Small intestine (tissue), 7 donors: Measurements from ENCODE around the gene DNAH9. TPM values are rescaled to one million over a fixed set of nuclear protein-coding genes. Genes with fewer than 3 reads are reported as not detected.
A peak's percentile ranks its signal among the peaks of the same experiment; 100 is the strongest.

Experiments used
- DNase-seq, 2 donors: peaks; one replicate each; pipeline versions ENCODE4 v3.0.0 to v3.0.0-alpha.2; 2013
- FAIRE-seq: peaks from 2 replicates; lab custom pipeline; 2012; peaks lifted over from hg19 to GRCh38; lab: Jason Lieb, UNC
- H3K27ac ChIP-seq, 3 donors: one replicate each; pipeline ENCODE4 v1.5.1; 2013; ENCODE audit warnings: low read length in 2 of 3, mild to moderate bottlenecking in 2 of 3, control low read depth in 1 of 3, inconsistent platforms in 1 of 3, low read depth in 1 of 3, moderate library complexity in 1 of 3
- H3K27me3 ChIP-seq, 3 donors: one replicate each; pipeline ENCODE4 v1.6.1; 2013; ENCODE audit warnings: low read length in 3 of 3, inconsistent platforms in 1 of 3; ENCODE audit not compliant: control insufficient read depth in 3 of 3, insufficient read depth in 3 of 3
- H3K36me3 ChIP-seq, 3 donors: one replicate each; pipeline ENCODE4 v1.6.1; 2013; ENCODE audit warnings: low read length in 3 of 3, inconsistent platforms in 1 of 3, low read depth in 1 of 3, mild to moderate bottlenecking in 1 of 3, moderate library complexity in 1 of 3; ENCODE audit not compliant: control insufficient read depth in 3 of 3, insufficient read depth in 2 of 3
- H3K4me1 ChIP-seq, 3 donors: one replicate each; pipeline ENCODE4 v1.6.1; 2013; ENCODE audit warnings: low read length in 2 of 3, inconsistent platforms in 1 of 3, low read depth in 1 of 3, mild to moderate bottlenecking in 1 of 3, moderate library complexity in 1 of 3; ENCODE audit not compliant: control insufficient read depth in 3 of 3, insufficient read depth in 2 of 3
- H3K4me3 ChIP-seq, 3 donors: one replicate each; pipeline ENCODE4 v1.5.1; 2013; ENCODE audit warnings: low read length in 3 of 3, control low read depth in 1 of 3, inconsistent platforms in 1 of 3, low read depth in 1 of 3, mild to moderate bottlenecking in 1 of 3, moderate library complexity in 1 of 3
- H3K9me3 ChIP-seq, 2 donors: one replicate each; pipeline ENCODE4 v1.6.1; 2013; ENCODE audit warnings: low read depth in 1 of 2, low read length in 1 of 2; ENCODE audit not compliant: control insufficient read depth in 2 of 2, insufficient read depth in 1 of 2
- WGBS, 3 donors: extraction: QIAGEN DNeasy Blood & Tissue Kit; methylation state at CpG; one replicate each; pipeline ENCODE4 v1.1.7; 2013; 5-methylcytosine and 5-hydroxymethylcytosine counted together
- polyA plus RNA-seq, 4 donors: library from polyadenylated mRNA; stranded (reverse) in 3 of 4; unstranded in 1 of 4; fragments of 200-250 nt in 3 of 4; fragments of 120-200 nt in 1 of 4; gene quantifications; one replicate each; pipeline versions ENCODE4 v1.2.1 to v1.2.3, GENCODE V29; 2013
- donor health status: healthy with polysubstance abuse.
- donor health status: control.
- donor health status: control.
- donor health status: Bipolar disorder and iron deficiency.
- donor health status: healthy.

Gene DNAH9
- polyA plus RNA-seq, 4 donors = 0.07 to 0.24 TPM; not detected in 2

GRCh38 chr17:11580677-11581076, 17.6 kb upstream of the DNAH9 start:
- H3K9me3 ChIP-seq = peaks cover 0 to 10% of the 10 kb centered on the region in 2 donors
- no peak for DNase-seq
- FAIRE-seq = no peak
- H3K27me3 ChIP-seq = no peaks in the 10 kb centered on the region
- H3K36me3 ChIP-seq = no peaks in the 10 kb centered on the region
- 85 to 90% (median 87%) methylated on average over 3 of the region's 3 CpGs for WGBS, 3 donors
- no peak overlapping the region for H3K4me3 ChIP-seq
- no peaks in the 10 kb centered on the region for H3K4me1 ChIP-seq
- no peak overlapping the region for H3K27ac ChIP-seq

DNA sequence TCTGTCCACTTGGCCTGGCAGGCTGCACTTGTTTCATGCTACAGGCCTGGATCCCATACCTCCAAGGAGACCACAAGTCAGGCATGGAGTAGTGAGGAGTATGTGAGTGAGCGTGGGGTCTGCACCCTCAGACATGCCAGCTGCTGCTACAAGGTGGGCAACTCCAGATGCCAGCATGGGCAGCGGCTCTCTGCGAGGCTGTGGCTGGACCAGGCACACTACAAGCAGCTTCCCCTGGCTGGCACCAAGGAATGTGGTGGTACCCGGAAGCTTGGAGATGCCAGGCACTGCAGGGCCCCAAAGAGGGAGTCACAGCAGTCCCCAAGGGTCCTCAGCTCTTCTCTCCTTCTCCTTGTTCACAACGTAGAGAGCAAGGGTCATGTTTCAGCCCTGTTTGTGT, 16.1 kb upstream of the DNAH9 start:
- FAIRE-seq (no peak), DNase-seq (no peak)
- Histone ChIP-seq H3K27me3 (no peaks in the 10 kb centered on the region), H3K4me3 (no peak overlapping the region), H3K9me3 (peaks cover 0 to 10% of the 10 kb centered on the region in 2 donors), H3K36me3 (no peaks in the 10 kb centered on the region), H3K27ac (no peak overlapping the region), H3K4me1 (no peaks in the 10 kb centered on the region)
- WGBS, 3 donors = 70 to 82% (median 82%) methylated on average over 5 of the region's 5 CpGs

DNA sequence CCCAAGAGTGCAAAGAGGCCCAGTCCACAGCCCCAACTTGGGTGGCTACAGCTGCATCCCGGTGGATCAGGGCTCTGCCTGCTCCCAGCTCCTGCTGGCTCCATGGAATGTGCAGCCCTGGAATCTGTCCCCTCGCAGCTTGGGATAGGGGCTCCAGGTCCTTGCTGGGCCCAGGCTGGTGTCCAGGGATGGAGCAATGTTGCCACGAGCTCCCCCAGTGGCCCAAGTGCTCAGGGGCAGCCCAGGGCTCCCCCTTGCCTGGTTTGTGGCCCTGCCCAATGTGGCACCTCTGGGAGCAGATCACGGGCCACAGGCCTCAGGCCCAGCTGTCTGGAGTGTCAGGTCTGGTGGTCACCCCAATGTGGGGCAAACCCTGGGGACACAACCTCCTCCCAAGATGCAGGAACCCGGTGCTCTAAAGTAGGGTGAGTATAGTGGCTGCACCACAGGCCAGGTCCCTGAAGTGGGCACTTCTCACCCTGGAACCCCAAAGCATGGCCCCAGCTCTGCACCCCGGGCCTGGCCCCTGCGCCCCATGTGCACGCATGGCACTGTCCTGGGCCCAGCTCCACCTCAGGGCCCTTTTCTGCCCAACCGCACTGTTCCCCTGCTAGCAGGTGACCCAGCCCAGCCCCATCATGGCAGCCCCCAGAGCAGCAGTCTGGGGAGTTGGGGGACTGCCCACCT, 14.8 kb upstream of the DNAH9 start:
- no peak for DNase-seq
- Histone ChIP-seq H3K9me3 (peaks cover 0 to 10% of the 10 kb centered on the region in 2 donors), H3K27ac (no peak overlapping the region), H3K27me3 (no peaks in the 10 kb centered on the region), H3K4me3 (no peak overlapping the region), H3K4me1 (no peaks in the 10 kb centered on the region), H3K36me3 (no peaks in the 10 kb centered on the region)
- no peak for FAIRE-seq
- WGBS, 3 donors = 80 to 86% (median 81%) methylated on average over 8 to 9 of the region's 9 CpGs

DNA sequence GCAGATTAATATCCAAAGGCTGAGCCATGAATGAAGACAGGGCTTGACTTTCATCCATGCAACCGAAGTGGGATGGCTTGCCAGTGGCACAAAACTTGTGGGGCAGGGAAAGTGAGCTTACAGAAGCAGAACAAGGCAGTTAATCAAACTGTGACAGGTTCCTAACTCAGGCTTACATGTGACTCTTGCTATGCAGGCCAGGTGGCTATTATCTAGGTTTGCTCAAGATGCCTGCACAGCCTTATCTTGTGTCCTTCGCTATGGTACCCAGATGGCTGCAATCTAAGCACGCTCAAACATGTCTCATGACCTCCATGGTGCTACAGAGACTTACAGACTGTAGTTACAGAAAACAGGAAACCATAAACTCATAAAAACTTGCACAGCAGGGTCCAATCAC, 8.6 kb upstream of the DNAH9 start:
- Histone ChIP-seq H3K27ac (no peak overlapping the region), H3K4me1 (no peaks in the 10 kb centered on the region), H3K36me3 (no peaks in the 10 kb centered on the region), H3K4me3 (no peak overlapping the region), H3K27me3 (no peaks in the 10 kb centered on the region), H3K9me3 (no peaks in the 10 kb centered on the region)
- DNase-seq (peak; percentile 3 to 23), FAIRE-seq (no peak)
- 19 to 46% (median 36%) methylated on average over 3 of the region's 3 CpGs for WGBS, 3 donors

DNA sequence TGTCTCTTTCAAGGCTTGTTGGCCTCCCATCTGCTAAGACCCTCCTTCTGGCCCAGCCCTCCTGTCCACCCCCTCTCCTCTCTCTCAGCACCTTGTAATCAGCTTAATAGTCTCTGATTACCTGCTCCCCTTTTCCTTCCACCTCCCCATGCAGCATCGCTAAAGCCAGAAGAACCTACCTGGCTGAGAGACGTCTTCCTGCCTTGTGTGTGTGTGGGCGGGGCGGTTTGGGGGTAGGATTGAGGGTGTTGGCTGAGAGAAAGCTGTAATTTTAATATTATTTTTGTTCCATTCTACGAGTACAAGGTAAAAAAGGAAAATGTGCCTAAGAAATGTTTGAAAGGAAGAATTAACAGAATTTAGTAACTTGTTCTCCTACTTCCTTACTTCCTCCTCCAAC, 3.4 kb downstream of the DNAH9 start:
- FAIRE-seq (no peak), DNase-seq (no peak)
- H3K36me3 ChIP-seq = no peaks in the 10 kb centered on the region
- peaks cover 0 to 3% (median 0%) of the 10 kb centered on the region in 3 donors for H3K4me1 ChIP-seq
- no peaks in the 10 kb centered on the region for H3K9me3 ChIP-seq
- no peak overlapping the region for H3K27ac ChIP-seq
- WGBS, 3 donors = 65 to 71% (median 70%) methylated on average over 5 of the region's 5 CpGs
- no peak overlapping the region for H3K4me3 ChIP-seq
- H3K27me3 ChIP-seq = peaks cover 0 to 8% (median 0%) of the 10 kb centered on the region in 3 donors

GRCh38 chr17:11608396-11608795, 10.1 kb downstream of the DNAH9 start:
- FAIRE-seq (no peak), DNase-seq (peak; percentile 48 to 50)
- WGBS, 3 donors = 7 to 28% (median 22%) methylated on average over 6 of the region's 6 CpGs
- H3K4me3 ChIP-seq = no peak overlapping the region
- no peaks in the 10 kb centered on the region for H3K36me3 ChIP-seq
- no peaks in the 10 kb centered on the region for H3K9me3 ChIP-seq
- H3K27me3 ChIP-seq = peaks cover 0 to 2% (median 0%) of the 10 kb centered on the region in 3 donors
- H3K4me1 ChIP-seq = peaks cover 0 to 2% (median 0%) of the 10 kb centered on the region in 3 donors
- peak overlapping the region in 1 of 3 donors; percentile 8 for H3K27ac ChIP-seq

- no peak for FAIRE-seq
- Histone ChIP-seq H3K9me3 (no peaks in the 10 kb centered on the region), H3K27me3 (peaks cover 0 to 2% (median 0%) of the 10 kb centered on the region in 3 donors), H3K36me3 (no peaks in the 10 kb centered on the region), H3K27ac (no peak overlapping the region), H3K4me3 (no peak overlapping the region), H3K4me1 (peaks cover 0 to 2% (median 0%) of the 10 kb centered on the region in 3 donors)
- DNase-seq = no peak
- WGBS, 3 donors = 39 to 53% (median 44%) methylated on average over 6 of the region's 6 CpGs
Observed at GRCh38 chr17:11610999-11611566, 12.8 kb downstream of the DNAH9 start.

DNA sequence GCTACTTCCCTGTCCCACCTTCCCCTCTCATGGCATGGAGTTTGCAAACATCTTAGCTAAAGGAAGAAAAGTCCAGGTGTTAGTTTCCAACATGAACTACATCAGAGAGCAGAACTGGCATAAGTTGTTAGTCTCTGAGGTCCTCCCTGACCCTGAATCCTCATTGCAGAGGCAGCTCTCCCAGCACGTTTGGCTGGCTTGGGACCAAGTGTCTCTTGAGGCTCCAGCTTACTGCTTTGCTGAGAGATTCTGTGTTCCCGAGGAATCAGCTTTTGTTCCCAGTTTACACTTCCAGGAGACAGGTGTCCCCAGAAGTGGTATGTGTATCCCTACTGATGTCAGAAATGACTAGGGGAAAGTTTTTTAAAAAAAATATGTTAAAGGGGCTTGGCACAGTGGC, 14.7 kb downstream of the DNAH9 start:
- Histone ChIP-seq H3K27ac (no peak overlapping the region), H3K4me1 (peaks cover 0 to 2% (median 1%) of the 10 kb centered on the region in 3 donors), H3K9me3 (no peaks in the 10 kb centered on the region), H3K27me3 (peaks cover 0 to 2% (median 0%) of the 10 kb centered on the region in 3 donors), H3K4me3 (no peak overlapping the region), H3K36me3 (no peaks in the 10 kb centered on the region)
- DNase-seq = no peak
- FAIRE-seq = no peak
- 49 to 64% (median 60%) methylated on average over 2 of the region's 2 CpGs for WGBS, 3 donors
